ENCODE measurements around the gene TTYH1.
"Not testable (repeated sequence)": the region's sequence is repeated elsewhere in the genome, so short reads cannot be mapped to it uniquely, and the experiment has no call there.

Gene TTYH1

GRCh38 chr19:54464044-54464629 is 48.9 kb downstream of the TTYH1 start:
- peak; percentile 59 for ATAC-seq
- TF ChIP-seq PATZ1 (CRISPR knock-in tag; IDR thresholded peaks at IDR 0.05; ENCODE audit: borderline replicate concordance) (no peak), ZFP3 (CRISPR knock-in tag; IDR thresholded peaks at IDR 0.05) (no peak), SNAI2 (CRISPR knock-in tag; IDR thresholded peaks at IDR 0.05) (no peak), PPARA (CRISPR knock-in tag; IDR thresholded peaks at IDR 0.05; ENCODE audit: borderline replicate concordance) (no peak), ZC3H10 (CRISPR knock-in tag; IDR thresholded peaks at IDR 0.05) (no peak), ZNF8 (CRISPR knock-in tag; IDR thresholded peaks at IDR 0.05) (no peak), ZNF70 (CRISPR knock-in tag; IDR thresholded peaks at IDR 0.05) (no peak), ISL1 (CRISPR knock-in tag; IDR thresholded peaks at IDR 0.05) (no peak), TCF4 (CRISPR knock-in tag; IDR thresholded peaks at IDR 0.05; ENCODE audit: borderline replicate concordance) (no peak), OSR1 (CRISPR knock-in tag; IDR thresholded peaks at IDR 0.05) (no peak), CSDC2 (CRISPR knock-in tag; IDR thresholded peaks at IDR 0.05) (no peak), ARNTL (CRISPR knock-in tag; IDR thresholded peaks at IDR 0.05; ENCODE audit: borderline replicate concordance, low read depth) (no peak), TOX (CRISPR knock-in tag; IDR thresholded peaks at IDR 0.05; ENCODE audit: borderline replicate concordance) (no peak)
- TF ChIP-seq, protein P1, sequence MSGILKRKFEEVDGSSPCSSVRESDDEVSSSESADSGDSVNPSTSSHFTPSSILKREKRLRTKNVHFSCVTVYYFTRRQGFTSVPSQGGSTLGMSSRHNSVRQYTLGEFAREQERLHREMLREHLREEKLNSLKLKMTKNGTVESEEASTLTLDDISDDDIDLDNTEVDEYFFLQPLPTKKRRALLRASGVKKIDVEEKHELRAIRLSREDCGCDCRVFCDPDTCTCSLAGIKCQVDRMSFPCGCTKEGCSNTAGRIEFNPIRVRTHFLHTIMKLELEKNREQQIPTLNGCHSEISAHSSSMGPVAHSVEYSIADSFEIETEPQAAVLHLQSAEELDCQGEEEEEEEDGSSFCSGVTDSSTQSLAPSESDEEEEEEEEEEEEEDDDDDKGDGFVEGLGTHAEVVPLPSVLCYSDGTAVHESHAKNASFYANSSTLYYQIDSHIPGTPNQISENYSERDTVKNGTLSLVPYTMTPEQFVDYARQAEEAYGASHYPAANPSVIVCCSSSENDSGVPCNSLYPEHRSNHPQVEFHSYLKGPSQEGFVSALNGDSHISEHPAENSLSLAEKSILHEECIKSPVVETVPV (CRISPR knock-in tag; IDR thresholded peaks at IDR 0.05): no peak

- peak; percentile 85 for ATAC-seq
- no peak for TF ChIP-seq ARNTL (CRISPR knock-in tag; IDR thresholded peaks at IDR 0.05; ENCODE audit: borderline replicate concordance, low read depth)
- TF ChIP-seq, protein P1 (CRISPR knock-in tag; IDR thresholded peaks at IDR 0.05): no peak
- no peak for TF ChIP-seq BACH2 (CRISPR knock-in tag; IDR thresholded peaks at IDR 0.05; ENCODE audit: borderline replicate concordance)
- TF ChIP-seq ZNF8 (CRISPR knock-in tag; IDR thresholded peaks at IDR 0.05): no peak
- TF ChIP-seq TSHZ2 (CRISPR knock-in tag; IDR thresholded peaks at IDR 0.05): no peak
- TF ChIP-seq CSDC2 (CRISPR knock-in tag; IDR thresholded peaks at IDR 0.05): no peak
- no peak for TF ChIP-seq SNAI2 (CRISPR knock-in tag; IDR thresholded peaks at IDR 0.05)
- no peak for TF ChIP-seq TCF4 (CRISPR knock-in tag; IDR thresholded peaks at IDR 0.05; ENCODE audit: borderline replicate concordance)
- no peak for TF ChIP-seq GLIS3 (CRISPR knock-in tag; IDR thresholded peaks at IDR 0.05)
Measured at GRCh38 chr19:54464630-54465425, 49.6 kb downstream of the TTYH1 start.

- no peak for ATAC-seq
- no peak for TF ChIP-seq TCF4 (CRISPR knock-in tag; IDR thresholded peaks at IDR 0.05; ENCODE audit: borderline replicate concordance)
- no peak for TF ChIP-seq OSR1 (CRISPR knock-in tag; IDR thresholded peaks at IDR 0.05)
- TF ChIP-seq ZC3H10 (CRISPR knock-in tag; IDR thresholded peaks at IDR 0.05): no peak
- no peak for TF ChIP-seq CSDC2 (CRISPR knock-in tag; IDR thresholded peaks at IDR 0.05)
- TF ChIP-seq, protein P1 (CRISPR knock-in tag; IDR thresholded peaks at IDR 0.05): no peak
- no peak for TF ChIP-seq PATZ1 (CRISPR knock-in tag; IDR thresholded peaks at IDR 0.05; ENCODE audit: borderline replicate concordance)
Measured at GRCh38 chr19:54465426-54466109, 50.3 kb downstream of the TTYH1 start.

DNA sequence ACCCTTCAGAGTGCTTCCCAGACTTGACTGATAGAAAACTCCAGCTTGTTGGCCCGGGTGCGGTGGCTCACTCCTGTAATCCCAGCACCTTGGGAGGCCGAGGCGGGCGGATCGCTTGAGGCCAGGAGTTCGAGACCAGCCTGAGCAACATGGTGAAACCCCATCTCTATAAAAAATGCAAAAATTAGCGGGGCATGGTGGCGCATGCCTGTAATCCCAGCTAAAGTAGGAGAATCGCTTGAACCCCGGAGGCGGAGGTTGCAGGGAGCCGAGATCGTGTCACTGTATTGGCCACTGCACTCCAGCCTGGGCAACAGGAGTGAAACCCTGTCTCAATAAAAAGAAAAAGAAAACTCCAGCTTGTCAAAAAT is 50.8 kb downstream of the TTYH1 start:
- ATAC-seq: not testable (repeated sequence)
